LoVo (cell line): ENCODE data around the gene SLC35G2.
"Not testable (repeated sequence)": the region's sequence is repeated elsewhere in the genome, so short reads cannot be mapped to it uniquely, and the experiment has no call there.

Experiments
- DNase-seq: peaks from one replicate; pipeline ENCODE4 v3.0.0-alpha.2; 2016; ENCODE audit warnings: low spot score

Gene SLC35G2

DNA sequence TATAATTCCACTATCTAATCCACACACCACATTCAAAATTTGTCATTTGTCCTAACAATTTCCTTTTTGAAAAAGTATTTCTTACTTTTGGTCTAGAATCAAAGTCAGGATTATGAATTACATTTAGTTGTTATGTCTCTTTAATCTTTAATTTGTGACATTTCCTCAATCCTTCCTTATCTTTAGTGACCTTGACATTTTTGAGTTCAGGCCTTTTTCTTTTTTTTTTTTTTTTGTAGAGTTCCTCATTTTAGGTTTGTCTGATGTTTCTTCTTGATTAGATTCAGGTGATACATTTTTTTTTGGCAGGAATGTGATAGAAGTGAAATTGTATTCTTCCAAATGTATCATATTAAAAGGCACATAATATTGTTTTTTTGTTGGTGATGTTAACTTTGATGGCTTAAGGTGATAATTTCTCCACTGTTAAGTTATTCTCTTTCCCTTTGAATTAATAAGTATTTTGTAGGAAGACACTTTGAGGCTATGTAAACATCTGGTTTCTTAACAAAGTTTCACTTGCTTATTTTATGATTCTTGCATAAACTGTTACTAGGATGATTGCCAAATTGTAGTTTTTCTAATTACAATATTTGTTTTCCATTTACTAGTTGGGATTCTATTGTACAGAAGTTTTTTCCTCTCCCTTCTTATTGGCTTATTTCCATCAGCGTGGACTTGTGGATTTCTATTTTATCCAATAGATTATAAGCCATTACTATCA lies 16.3 kb downstream of the SLC35G2 start:
- no peak for DNase-seq

DNA sequence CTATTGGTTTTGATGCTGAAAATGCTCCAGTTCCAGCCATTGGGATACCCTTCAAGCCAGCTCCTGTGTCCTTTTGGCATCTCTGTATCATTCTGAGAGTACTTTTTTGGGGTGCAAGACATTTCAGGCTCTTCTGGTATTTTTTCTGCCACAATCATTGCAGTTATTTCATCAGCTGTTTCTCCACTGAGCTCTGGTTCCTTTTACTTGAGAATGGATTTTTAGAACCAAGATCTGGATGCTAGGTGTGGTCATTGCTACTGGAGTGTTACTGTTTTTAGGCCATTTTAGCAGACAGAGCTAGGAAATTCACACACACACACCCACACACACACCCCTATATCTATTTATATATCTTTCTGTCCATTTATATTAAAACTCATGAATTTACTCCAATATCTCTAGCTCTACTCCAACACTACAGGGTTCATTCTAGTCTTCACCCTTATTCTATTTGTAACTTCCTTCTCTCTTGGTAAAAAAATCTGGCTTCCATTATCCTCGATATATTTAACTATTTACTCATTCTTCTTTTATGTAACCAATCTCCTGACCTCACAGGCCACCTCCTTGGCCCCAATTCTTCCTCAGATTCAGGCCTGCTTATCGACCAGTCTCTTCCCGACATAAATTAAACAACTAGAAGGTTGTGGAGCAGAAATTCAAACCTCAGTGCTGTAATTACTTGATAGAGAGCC lies 17.0 kb downstream of the SLC35G2 start:
- DNase-seq: no peak

DNA sequence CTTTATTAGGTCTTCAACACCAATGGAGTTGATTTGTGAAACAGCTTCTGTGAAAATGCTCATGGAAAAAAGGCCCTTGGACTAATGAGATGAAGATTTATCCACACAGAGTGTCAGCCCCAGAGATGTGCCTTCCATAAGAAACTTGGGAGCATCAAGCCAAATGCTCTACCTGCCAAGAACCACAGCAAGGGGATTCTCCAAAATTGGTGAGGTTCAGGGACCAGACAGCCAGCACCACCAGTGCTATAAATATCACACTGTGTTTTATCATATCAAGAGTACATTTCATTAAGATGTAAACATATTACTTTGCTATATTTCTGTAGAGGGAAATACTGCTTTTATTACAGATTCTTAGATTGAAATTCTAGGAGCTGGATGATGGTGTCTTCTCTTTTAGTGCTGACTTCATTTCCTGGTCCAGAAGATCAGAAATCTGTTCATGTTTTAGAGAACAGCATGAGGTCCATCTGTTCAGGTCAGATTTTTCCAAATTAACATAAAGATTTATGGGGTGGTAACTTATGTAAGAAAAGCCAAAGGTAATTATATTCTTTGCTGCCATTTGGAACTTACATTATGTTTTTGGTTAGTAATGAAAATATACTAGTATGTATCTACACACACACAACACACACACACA lies 17.7 kb downstream of the SLC35G2 start:
- no peak for DNase-seq

DNA sequence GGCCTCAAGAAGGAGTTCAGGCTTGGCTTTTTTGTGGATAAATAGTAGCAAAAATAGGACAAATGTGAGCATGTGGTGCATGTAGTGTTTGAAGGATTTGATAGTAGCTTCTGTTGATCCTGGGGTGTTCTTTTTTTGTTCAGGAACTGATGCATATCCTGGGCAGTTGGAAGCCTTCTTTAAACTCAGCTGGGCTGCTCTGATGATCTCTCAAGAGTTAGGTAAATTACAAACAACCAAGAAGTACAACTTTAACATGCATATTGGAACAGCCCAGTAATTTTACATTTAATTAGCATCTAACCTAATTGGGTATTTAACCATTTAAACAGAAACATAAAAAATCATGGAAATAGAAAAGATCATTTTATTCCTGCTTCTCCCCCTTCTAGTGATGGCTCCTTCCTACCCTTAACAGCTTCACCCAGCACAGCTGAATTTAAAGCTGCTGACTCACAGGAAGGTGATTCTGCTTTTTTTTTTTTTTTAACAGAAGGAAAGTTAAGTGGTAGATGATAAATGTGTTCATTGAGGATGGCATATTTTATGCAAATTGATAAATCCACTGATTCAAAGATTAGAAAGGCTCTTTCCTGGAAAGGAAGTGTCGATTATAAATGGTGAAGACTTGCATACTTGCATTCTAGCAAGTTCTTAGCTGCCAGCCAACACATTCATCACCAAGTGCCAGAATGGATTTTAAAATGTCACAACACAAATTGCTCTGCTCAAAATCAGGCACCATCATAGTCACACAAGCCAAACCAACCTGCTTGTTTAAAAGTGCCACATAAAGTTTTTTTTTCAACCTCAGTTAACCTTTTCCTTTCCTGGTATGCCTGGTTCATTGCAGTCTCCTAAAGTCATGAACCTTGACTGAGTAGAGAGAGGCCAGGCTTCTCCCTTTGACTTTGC lies 20.0 kb downstream of the SLC35G2 start:
- no peak for DNase-seq

DNA sequence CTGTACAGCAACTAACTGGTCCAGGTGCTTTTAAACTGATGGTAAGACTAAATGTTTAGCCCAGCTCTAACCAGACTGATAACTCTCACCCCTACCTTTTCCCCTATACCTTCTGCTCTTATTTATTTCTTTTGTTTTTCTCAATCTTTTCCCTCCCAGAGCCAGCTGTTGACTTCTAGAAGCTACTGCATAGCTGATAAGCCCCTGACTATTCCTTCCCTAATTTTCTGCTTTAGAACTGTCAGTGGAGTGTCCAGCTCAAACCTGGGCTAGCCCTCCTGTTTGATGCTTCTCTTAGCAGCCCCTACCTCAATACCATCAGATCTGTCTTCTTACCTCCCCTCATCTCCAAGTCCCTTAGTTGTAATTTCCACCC lies 20.6 kb downstream of the SLC35G2 start:
- DNase-seq: no peak

DNA sequence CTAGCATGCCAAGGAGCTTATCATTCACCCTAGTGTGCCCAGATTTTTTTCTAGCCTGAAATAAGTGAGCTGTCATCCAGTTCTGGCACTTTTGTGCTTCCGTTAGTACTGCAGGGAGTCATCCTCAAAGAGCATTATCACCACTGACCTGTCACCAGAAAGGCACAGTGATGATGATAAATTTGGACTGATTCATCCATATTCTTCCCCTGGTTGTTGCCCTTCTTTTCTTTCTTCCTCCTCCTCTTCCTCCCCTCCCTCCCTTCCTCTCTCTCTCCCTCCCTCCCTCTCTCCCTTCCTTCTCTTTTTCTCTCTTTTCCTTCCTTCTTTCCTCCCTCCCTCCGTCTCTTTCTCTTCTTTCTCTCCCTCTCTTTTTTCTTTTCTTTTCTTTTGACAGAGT lies 21.3 kb downstream of the SLC35G2 start:
- no peak for DNase-seq

DNA sequence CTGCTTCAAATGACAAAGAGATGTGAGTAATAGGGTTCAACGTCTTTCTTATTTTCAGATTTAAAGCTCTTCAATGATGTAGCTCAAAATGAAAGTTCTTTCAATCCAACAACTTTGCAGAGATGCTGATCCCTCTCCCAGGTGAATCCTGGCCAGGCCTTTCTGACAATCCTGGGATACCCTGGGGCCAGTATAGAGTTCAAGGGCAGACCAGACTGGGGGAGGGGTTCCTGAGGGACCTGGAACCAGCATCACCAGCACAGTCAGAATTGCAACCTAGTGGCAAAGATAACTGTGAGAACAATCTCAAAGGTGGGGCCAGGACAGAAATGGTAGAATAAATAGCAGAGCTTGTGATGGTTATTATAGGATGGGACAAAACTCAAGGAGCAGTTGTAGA lies 23.4 kb downstream of the SLC35G2 start:
- no peak for DNase-seq

DNA sequence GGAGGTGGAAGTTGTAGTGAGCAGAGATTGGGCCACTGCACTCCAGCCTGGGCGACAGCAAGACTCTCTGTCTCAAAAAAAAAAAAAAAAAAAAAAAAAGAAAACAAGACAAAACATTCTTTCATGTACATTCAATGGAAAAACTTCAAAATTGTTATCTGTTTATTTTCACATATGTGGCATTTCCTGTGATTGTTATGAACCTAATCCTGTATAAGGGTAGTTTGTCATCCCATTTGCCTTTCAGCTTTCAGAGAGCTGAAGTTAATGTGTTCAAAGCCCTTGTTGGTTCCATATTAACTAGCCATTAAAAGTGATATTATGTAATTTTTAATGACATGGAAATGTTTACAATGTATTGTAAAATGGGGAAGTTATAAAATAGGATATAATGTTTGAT lies 25.8 kb downstream of the SLC35G2 start:
- DNase-seq: no peak

DNA sequence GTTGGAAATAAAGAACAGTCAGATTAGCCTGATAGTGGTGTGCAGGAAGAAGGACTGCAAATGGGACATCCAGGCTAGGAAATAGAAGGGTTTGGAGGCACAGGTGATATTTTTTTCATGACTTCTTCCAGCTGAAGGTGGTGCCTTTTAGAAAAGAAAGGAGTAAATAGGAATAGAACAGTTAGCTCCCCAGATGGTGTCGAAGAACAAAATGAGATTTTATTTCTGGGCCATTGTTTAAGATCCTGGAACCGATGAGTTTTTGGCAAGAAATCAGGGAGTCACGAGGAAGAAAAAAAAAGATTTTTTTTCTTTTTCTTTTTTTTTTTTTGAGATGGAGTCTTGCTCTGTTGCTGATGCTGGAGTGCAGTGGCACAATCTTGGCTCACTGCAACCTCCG lies 33.3 kb downstream of the SLC35G2 start:
- DNase-seq: no peak

DNA sequence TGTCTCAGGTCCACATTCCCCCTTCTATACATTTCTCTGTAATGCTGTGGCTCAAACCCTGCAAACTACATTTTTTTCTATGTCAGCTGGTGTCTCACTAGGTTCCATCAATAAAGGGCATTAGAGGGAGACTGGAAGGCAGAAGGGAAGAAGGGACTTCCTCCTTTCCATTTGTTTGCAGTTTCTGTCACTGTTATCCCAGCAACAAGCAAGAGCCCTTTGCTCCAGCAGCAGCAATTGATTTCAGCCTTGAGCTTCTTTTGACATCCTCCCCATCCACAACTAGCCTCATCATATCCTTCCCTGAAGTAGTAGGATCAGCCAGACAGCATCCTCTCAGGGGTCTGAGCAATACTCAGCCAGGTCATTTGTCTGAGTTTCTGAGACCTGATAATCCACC lies 37.7 kb downstream of the SLC35G2 start:
- DNase-seq: no peak

DNA sequence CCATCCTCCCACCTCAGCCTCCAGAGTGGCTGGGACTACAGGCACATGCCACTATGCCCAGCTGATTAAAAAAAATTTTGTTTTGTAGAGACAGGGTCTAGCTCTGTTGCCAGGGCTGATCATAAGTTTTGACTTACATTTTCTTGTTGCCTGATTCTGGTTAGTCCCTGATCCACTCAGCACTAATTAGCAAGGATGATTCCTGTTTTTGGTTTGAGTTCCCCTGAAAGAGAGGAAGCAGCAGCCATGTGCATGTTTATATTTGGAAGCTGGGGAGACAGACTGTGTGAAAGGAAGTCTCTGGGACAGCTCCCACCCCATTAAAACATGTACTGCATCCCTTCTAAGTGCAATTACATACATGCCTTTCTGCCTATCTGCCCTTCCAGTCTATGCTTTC lies 39.5 kb downstream of the SLC35G2 start:
- DNase-seq: no peak

DNA sequence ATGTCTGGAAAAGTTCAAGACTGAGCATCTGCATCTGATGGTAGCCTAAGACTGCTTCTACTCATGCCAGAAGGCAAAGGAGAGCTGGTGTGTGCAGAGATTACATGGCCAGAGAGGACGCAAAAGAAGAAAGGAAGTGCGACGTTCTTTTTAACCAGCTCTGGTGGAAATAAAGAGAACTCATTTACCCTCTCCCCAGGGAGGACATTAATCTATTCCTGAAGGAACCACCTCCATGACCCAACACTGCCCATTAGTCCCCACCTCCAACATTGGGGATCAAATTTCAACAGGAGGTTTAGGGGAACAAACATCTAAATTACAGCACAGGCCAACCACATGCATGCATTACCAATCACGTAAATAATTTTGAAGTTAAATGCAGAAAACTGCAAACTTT lies 41.6 kb downstream of the SLC35G2 start:
- DNase-seq: no peak

DNA sequence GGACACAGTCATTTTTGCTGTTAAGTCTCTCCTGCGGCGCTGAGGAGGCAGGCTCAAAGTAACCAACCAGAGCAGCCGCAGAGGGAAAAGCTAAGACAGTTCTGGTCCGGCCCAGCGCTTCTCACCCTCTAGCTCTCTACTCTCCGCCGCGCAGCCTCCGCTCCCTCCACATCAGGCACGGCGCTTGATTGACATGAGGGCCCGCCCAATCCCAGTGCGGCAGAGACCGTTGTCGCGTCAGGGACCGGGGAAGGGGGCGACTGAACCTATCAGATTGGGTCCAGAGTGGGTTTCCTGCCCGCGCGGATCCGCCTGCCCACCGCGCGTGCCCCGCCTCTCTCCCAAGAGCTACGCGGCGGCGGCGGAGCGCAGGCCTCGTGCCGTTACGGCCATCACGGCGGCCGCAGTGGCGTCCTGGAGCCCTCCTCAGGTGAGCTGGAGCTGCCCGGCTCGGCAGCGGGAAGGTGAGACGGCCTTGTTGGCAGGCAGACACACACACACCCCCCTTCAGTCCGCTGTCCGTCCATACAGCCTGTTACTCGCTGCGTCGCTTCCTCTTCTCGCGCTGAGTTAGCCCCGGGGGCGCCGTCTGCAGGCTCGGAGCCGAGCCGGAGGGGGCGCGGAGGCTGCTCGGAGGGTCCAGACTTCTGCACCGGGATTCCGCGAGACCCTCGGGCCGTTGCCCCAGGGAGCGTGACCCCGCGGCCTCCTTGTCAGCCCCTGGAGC lies 43.1 kb downstream of the SLC35G2 start, which contains the start of gene NCK1:
Gene NCK1 (plus strand): TSS at position 319 of the 727 bp plus-strand sequence. CDS start 65,794 bp downstream, outside the sequence.
- DNase-seq: peak; percentile 96

DNA sequence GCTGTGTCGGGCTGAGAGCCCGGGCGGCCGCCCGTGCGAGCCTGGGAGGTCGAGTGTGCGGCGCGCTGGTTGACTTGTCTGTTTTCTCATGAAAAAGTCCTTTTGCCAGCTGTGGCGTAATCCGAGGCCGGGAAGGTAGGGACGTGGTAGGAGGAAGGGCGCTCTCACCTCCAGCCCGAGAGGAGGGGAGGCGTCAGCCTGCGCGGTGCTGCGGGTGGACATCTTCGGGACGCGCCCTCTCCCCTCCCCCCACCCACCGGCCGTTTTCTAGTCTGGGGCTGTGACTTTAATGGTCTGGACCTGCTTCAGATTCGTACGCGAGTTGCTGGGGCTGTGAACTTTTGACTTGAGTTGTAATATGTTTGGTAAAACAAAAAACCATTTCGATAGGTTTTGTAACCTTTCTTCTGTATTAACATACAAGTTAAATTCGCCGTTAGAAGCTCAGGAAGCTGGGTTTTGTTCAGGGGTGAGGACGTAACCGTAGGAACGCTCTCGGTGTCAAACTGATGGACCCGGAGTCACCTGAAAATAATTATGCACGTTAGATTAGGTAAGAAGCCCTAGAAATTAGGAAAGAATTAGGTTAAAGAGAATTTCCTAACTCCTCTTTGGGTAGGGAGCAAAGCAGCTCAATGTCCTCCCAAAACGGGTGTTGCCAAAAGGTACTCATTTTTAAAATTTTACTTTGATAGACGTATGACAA lies 43.8 kb downstream of the SLC35G2 start:
- DNase-seq: peak; percentile 55

DNA sequence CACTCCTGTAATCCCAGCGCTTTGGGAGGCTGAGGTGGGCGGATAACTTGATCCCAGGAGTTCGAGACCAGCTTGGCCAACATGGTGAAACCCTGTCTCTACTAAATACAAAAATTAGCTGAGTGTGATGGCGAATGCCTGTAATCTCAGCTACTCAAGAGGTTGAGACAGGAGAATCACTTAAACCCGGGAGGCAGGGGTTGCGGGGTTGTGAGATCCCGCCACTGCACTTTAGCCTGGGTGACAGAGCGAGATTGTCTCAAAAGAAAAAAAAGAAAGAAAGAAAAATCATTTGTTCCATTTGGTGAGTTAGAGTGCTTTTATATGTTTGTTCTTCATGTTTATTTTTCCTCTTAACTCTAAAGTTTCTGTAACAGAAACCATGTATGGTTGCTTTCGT lies 50.4 kb downstream of the SLC35G2 start:
- no peak for DNase-seq

DNA sequence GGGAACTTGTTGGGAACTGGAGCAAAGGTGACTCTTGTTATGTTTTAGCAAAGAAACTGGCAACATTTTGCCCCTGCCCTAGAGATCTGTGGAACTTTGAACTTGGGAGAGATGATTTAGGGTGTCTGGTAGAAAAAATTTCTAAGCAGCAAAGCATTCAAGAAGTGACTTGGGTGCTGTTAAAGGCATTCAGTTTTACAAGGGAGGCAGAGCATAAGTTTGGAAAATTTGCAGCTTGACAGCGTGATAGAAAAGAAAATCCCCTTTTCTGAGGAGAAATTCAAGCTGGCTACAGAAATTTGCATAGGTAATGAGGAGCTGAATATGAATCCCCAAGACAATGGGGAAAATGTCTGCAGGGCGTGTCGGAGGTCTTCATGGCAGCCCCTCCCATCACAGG lies 53.3 kb downstream of the SLC35G2 start:
- DNase-seq: not testable (repeated sequence)

DNA sequence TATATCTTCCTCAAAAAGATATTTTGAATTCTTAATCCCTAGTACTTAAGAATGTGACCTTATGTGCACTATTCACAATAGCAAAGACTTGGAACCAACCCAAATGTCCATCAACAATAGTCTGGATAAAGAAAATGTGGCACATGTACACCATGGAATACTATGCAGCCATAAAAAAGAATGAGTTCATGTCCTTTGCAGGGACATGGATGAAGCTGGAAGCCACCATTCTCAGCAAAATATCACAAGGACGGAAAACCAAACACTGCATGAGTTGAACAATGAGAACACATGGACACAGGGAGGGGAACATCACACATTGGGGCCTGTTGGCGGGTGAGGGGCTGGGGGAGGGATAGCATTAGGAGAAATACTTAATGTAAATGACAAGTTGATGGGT lies 60.6 kb downstream of the SLC35G2 start:
- not testable (repeated sequence) for DNase-seq

DNA sequence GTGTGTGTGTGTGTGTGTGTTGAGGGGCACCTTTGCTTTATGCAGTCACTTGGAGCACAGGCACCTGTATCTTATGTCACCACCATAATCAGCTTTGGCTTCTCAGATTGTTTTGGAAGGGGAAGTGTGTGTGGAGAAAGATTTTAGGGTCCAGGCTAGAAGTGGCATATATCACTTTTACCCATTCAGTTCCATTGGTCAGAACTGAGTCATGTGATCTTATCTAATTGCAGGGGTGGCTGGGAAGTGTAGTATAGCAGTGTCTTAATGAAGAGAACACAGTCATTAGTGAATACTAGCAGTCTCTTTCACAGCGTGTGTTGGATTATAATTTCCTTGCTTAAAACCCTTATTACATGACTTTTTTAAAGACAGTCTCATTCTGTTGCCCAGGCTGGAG lies 63.6 kb downstream of the SLC35G2 start:
- DNase-seq: no peak

DNA sequence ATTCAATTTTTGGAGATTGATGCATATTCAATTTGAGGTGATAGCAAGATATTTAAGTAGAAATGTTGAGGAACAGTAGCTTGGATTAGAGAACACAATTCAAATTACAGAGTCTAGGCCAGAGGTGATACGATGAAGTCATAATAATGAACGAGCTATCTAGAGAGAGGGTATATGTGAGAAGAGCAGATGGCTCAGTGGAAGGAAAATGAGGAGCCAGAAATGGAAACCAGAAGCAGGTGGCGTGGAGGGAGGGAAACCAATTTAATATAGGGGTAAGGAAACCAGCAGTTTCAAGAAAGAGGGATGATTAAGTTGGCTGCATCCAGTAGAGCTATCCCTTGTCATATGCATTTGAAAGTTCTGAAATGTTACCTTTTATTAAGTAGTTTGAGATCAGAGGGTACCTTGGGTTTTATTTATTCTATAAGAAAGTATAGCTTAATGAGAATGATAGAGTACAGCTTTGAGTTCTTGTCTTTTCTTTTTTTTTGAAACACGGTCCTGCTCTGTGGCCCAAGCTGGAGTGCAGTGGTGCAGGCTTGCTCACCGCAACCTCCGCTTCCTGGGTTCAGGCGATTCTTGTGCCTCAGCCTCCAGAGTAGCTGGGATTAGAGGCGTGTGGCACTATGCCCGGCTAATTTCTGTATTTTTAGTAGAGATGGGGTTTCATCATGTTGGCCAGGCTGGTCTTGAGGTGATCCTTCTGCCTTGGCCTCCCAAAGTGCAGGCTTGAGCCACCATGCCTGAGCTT lies 65.2 kb downstream of the SLC35G2 start:
- no peak for DNase-seq
